Left renal pelvis (tissue), 4 donors: ENCODE measurements around the gene DNMBP. TPM values are rescaled to one million over a fixed set of nuclear protein-coding genes. Genes with fewer than 3 reads are reported as not detected.
"Not testable (repeated sequence)": the region's sequence is repeated elsewhere in the genome, so short reads cannot be mapped to it uniquely, and the experiment has no call there.

ENCODE experiments used
- DNase-seq, 4 donors: peaks; one replicate each; pipeline ENCODE4 v3.0.0-alpha.2; 2013; ENCODE audit warnings: low read depth in 4 of 4, low spot score in 3 of 4
- polyA plus RNA-seq, 4 donors: library from polyadenylated mRNA; unstranded; fragments of 120-200 nt; gene quantifications; one replicate each; pipeline ENCODE4 v1.2.1, GENCODE V29; 2013; ENCODE audit not compliant: insufficient read length in 4 of 4

DNMBP gene
- polyA plus RNA-seq, 4 donors = 22.0 to 38.7 (median 36.9) TPM

GRCh38 chr10:99844433-99844955 lies 165.3 kb downstream of the DNMBP start:
- no peak for DNase-seq

- no peak for DNase-seq
Observed at GRCh38 chr10:99843310-99843709, 166.4 kb downstream of the DNMBP start.

GRCh38 chr10:99841746-99842145 lies 168.0 kb downstream of the DNMBP start:
- DNase-seq = no peak

- not testable (repeated sequence) for DNase-seq
Observed at GRCh38 chr10:99840859-99841258, 168.9 kb downstream of the DNMBP start.

- DNase-seq = no peak
Observed at GRCh38 chr10:99836711-99837110, 173.0 kb downstream of the DNMBP start.

- no peak for DNase-seq
Observed at GRCh38 chr10:99835947-99836346, 173.8 kb downstream of the DNMBP start.

- DNase-seq = no peak
Observed at GRCh38 chr10:99834410-99834809, 175.3 kb downstream of the DNMBP start.

- no peak for DNase-seq
Observed at GRCh38 chr10:99832439-99832838, 177.3 kb downstream of the DNMBP start.

GRCh38 chr10:99828464-99828863 lies 181.3 kb downstream of the DNMBP start:
- DNase-seq = no peak

- no peak for DNase-seq
Observed at GRCh38 chr10:99827936-99828335, 181.8 kb downstream of the DNMBP start.

Other genes with a start within 250 kb of the DNMBP start
- 10 to 100 TPM in 2 of 4 donors, 1 to 10 TPM in 1, under 1 TPM in 1; 1.00 to 12.9 (median 8.0) TPM for gene ABCC2, start 227.3 kb downstream of the DNMBP start, polyA plus RNA-seq
- 1 to 10 TPM in 3 of 4 donors, under 1 TPM in 1; 0.45 to 3.0 (median 2.4) TPM for gene CPN1, start 71.9 kb upstream of the DNMBP start, polyA plus RNA-seq
- gene ERLIN1, start 176.1 kb upstream of the DNMBP start, polyA plus RNA-seq = 10 to 100 TPM; 44.6 to 60.5 (median 55.1) TPM
- 10 to 100 TPM; 22.4 to 30.3 (median 28.0) TPM for gene CHUK, start 219.6 kb upstream of the DNMBP start, polyA plus RNA-seq